ENCODE data around the gene SGCA. TPM values are rescaled to one million over a fixed set of nuclear protein-coding genes. Genes with fewer than 3 reads are reported as not detected.

Gene SGCA
- total and polyA plus RNA-seq, 9 of the 15 experiments (the other 6 are each of a cell fraction or from before 2014, with no cell fraction given) = not detected

DNA sequence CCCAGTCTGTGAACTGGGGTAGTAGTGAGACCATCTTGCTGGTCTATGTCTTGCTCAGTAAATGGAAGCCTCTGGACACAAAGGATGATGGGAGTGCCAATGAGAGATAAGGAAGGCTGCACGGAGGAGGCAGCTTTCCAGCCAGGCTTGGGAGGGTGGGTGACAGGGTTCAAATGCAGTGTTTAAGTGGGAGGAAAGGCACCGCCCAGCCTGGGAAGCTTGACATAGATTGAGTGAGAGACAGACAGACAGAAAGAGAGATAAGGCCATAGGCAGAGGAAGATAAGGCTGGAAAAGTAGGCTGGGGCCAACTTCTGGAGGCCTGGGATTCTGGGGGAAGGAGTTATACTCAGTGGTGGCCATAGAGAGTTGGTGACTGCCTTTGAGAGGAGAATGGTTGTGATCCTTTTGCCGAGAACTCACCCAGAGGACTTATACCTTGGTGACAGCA is 42.8 kb downstream of the SGCA start (continued):
- TF ChIP-seq CTBP1 (IDR thresholded peaks at IDR 0.05; ENCODE audit: borderline replicate concordance) (peak; percentile 96), PHB (CRISPR knock-in tag; IDR thresholded peaks at IDR 0.05) (no peak), TBL1XR1 (IDR thresholded peaks at IDR 0.05; ENCODE audit: low read length in 2 of 2) (peak in 1 of 2 experiments; percentile 83; a peak in 2 of 4 replicates), ZNF146 (CRISPR knock-in tag; IDR thresholded peaks at IDR 0.05; ENCODE audit: unreplicated experiment) (no peak), ZNF76 (CRISPR knock-in tag; IDR thresholded peaks at IDR 0.05; ENCODE audit: borderline replicate concordance) (no peak), CC2D1A (IDR thresholded peaks at IDR 0.05) (peak; percentile 97), DPF2 (IDR thresholded peaks at IDR 0.05) (peak; percentile 99), SRSF7 (optimal IDR thresholded peaks at IDR 0.05; ENCODE audit: low read depth, low read length) (no peak), XRCC5 (IDR thresholded peaks at IDR 0.05; ENCODE audit: low read depth, low read length) (no peak), ARID1B (IDR thresholded peaks at IDR 0.05) (peak; percentile 99), ELF4 (CRISPR knock-in tag; IDR thresholded peaks at IDR 0.05) (no peak), CREBBP (IDR thresholded peaks at IDR 0.05; ENCODE audit: low read depth, low read length) (no peak), ZNF41 (CRISPR knock-in tag; conservative IDR thresholded peaks at IDR 0.05) (peak; percentile 68; the same call in 1 of the 2 replicates), CSDE1 (IDR thresholded peaks at IDR 0.05) (no peak), ZNF785 (CRISPR knock-in tag; IDR thresholded peaks at IDR 0.05) (no peak), ZNF778 (CRISPR knock-in tag; IDR thresholded peaks at IDR 0.05) (no peak), ZNF507 (tag; conservative IDR thresholded peaks at IDR 0.05) (no peak), ZNF316 (IDR thresholded peaks at IDR 0.05) (no peak), JUND (IDR thresholded peaks at IDR 0.05; ENCODE audit: borderline replicate concordance, low read depth, low read length) (peak; percentile 82), JUND (tag; IDR thresholded peaks at IDR 0.05; ENCODE audit: borderline replicate concordance, low read depth, low read length) (peak; percentile 69; the same call in 2 of the 3 replicates), HNRNPLL (IDR thresholded peaks at IDR 0.05; ENCODE audit: low read depth, low read length, poor library complexity, severe bottlenecking) (no peak)
- TF ChIP-seq, protein P1, sequence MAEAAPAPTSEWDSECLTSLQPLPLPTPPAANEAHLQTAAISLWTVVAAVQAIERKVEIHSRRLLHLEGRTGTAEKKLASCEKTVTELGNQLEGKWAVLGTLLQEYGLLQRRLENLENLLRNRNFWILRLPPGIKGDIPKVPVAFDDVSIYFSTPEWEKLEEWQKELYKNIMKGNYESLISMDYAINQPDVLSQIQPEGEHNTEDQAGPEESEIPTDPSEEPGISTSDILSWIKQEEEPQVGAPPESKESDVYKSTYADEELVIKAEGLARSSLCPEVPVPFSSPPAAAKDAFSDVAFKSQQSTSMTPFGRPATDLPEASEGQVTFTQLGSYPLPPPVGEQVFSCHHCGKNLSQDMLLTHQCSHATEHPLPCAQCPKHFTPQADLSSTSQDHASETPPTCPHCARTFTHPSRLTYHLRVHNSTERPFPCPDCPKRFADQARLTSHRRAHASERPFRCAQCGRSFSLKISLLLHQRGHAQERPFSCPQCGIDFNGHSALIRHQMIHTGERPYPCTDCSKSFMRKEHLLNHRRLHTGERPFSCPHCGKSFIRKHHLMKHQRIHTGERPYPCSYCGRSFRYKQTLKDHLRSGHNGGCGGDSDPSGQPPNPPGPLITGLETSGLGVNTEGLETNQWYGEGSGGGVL (CRISPR knock-in tag; IDR thresholded peaks at IDR 0.05) = no peak
- TF ChIP-seq, protein P2, sequence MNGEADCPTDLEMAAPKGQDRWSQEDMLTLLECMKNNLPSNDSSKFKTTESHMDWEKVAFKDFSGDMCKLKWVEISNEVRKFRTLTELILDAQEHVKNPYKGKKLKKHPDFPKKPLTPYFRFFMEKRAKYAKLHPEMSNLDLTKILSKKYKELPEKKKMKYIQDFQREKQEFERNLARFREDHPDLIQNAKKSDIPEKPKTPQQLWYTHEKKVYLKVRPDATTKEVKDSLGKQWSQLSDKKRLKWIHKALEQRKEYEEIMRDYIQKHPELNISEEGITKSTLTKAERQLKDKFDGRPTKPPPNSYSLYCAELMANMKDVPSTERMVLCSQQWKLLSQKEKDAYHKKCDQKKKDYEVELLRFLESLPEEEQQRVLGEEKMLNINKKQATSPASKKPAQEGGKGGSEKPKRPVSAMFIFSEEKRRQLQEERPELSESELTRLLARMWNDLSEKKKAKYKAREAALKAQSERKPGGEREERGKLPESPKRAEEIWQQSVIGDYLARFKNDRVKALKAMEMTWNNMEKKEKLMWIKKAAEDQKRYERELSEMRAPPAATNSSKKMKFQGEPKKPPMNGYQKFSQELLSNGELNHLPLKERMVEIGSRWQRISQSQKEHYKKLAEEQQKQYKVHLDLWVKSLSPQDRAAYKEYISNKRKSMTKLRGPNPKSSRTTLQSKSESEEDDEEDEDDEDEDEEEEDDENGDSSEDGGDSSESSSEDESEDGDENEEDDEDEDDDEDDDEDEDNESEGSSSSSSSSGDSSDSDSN (IDR thresholded peaks at IDR 0.05; ENCODE audit: borderline replicate concordance in 1 of 2, low read depth in 2 of 2, low read length in 2 of 2) = no peak
- TF ChIP-seq, protein P3, sequence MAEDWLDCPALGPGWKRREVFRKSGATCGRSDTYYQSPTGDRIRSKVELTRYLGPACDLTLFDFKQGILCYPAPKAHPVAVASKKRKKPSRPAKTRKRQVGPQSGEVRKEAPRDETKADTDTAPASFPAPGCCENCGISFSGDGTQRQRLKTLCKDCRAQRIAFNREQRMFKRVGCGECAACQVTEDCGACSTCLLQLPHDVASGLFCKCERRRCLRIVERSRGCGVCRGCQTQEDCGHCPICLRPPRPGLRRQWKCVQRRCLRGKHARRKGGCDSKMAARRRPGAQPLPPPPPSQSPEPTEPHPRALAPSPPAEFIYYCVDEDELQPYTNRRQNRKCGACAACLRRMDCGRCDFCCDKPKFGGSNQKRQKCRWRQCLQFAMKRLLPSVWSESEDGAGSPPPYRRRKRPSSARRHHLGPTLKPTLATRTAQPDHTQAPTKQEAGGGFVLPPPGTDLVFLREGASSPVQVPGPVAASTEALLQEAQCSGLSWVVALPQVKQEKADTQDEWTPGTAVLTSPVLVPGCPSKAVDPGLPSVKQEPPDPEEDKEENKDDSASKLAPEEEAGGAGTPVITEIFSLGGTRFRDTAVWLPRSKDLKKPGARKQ (CRISPR knock-in tag; IDR thresholded peaks at IDR 0.05) = no peak
